OCI-LY7 (cell line): ENCODE measurements around the gene VAC14. TPM values are rescaled to one million over a fixed set of nuclear protein-coding genes. Genes with fewer than 3 reads are reported as not detected.

ENCODE experiments used
- BruUV-seq: library from RNA; stranded (reverse); fragments of 400-500 nt; replicated peaks from 2 replicates; lab custom pipeline; 2021; lab: Mats Ljungman, UMichigan
- CTCF ChIA-PET: fragments of 300-600 bp; sonication (Branson Sonifier 250); formaldehyde crosslinking; loops from one replicate; lab custom pipeline; 2022; ENCODE audit warnings: antibody characterized with exemption; ENCODE audit not compliant: unreplicated experiment; lab: Charles Lee
- POLR2A ChIA-PET: fragments of 300-600 bp; sonication (Branson Sonifier 250); formaldehyde crosslinking; loops from one replicate; lab custom pipeline; 2022; ENCODE audit warnings: antibody characterized with exemption; lab: Charles Lee
- DNase-seq: peaks from one replicate; pipeline ENCODE4 v3.0.0-alpha.2; 2015; ENCODE audit warnings: low spot score
- H2AFZ ChIP-seq: fragments of 200-600 bp; sonication (generic), shearing (Covaris generic); 2 replicates; pipeline ENCODE4 v1.6.1; 2014; ENCODE audit warnings: mild to moderate bottlenecking, antibody characterized with exemption, low read length, moderate library complexity
- H3K27ac ChIP-seq: fragments of 200-600 bp; sonication (generic); 2 replicates; pipeline ENCODE4 v1.5.1; 2014; ENCODE audit warnings: mixed run types, low read depth, mild to moderate bottlenecking, moderate library complexity, low read length, inconsistent platforms; ENCODE audit not compliant: poor library complexity, severe bottlenecking
- H3K36me3 ChIP-seq: fragments of 200-600 bp; sonication (generic); 2 replicates; pipeline ENCODE4 v1.6.1; 2014; ENCODE audit warnings: mild to moderate bottlenecking, antibody characterized with exemption, low read length, moderate library complexity, mixed read lengths; ENCODE audit not compliant: insufficient read depth
- H3K4me1 ChIP-seq: fragments of 200-600 bp; sonication (generic); 2 replicates; pipeline ENCODE4 v1.5.1; 2014; ENCODE audit warnings: mild to moderate bottlenecking, low read length; ENCODE audit not compliant: insufficient read depth, poor library complexity, severe bottlenecking
- H3K4me2 ChIP-seq: fragments of 200-600 bp; sonication (generic); 2 replicates; pipeline ENCODE4 v1.6.1; 2014; ENCODE audit warnings: mild to moderate bottlenecking, low read length
- H3K4me3 ChIP-seq: fragments of 200-600 bp; sonication (generic); 2 replicates; pipeline ENCODE4 v1.5.1; 2014; ENCODE audit warnings: mild to moderate bottlenecking, low read depth, low read length; ENCODE audit not compliant: poor library complexity, severe bottlenecking
- H3K79me2 ChIP-seq: fragments of 200-600 bp; sonication (generic); 2 replicates; pipeline ENCODE4 v1.6.1; 2016; ENCODE audit warnings: low read depth, mild to moderate bottlenecking, low read length, moderate library complexity, mixed read lengths; ENCODE audit not compliant: insufficient read depth
- H3K9me2 ChIP-seq: fragments of 200-600 bp; sonication (generic); 2 replicates; pipeline ENCODE4 v1.6.1; 2016; ENCODE audit warnings: mild to moderate bottlenecking, low read length, mixed read lengths; ENCODE audit not compliant: insufficient read depth
- H3K9me3 ChIP-seq: fragments of 200-600 bp; sonication (generic); 2 replicates; pipeline ENCODE4 v1.6.1; 2014; ENCODE audit warnings: mild to moderate bottlenecking, mixed run types, low read length, mixed read lengths
- H4K20me1 ChIP-seq: fragments of 200-600 bp; sonication (generic); 2 replicates; pipeline ENCODE4 v1.6.1; 2014; ENCODE audit warnings: mild to moderate bottlenecking, antibody characterized with exemption, low read length, moderate library complexity, mixed read lengths; ENCODE audit not compliant: insufficient read depth
- CTCF ChIP-seq: fragments of 200-600 bp; sonication (generic); conservative IDR thresholded peaks from 2 replicates; pipeline ENCODE4 v1.5.1; 2014; ENCODE audit warnings: mild to moderate bottlenecking, antibody characterized with exemption, low read length, moderate library complexity, mixed read lengths
- EZH2phosphoT487 ChIP-seq: fragments of 200-600 bp; sonication (generic); IDR thresholded peaks from 2 replicates; pipeline ENCODE4 v1.6.1; 2018; ENCODE audit warnings: low read depth, borderline replicate concordance, mild to moderate bottlenecking, mixed run types, antibody characterized with exemption, low read length, moderate library complexity, mixed read lengths
- intact Hi-C: fragments of 100-400 bp; cut with micrococcal nuclease; formaldehyde crosslinking; loops from one replicate; pipeline ENCODE4 v1.10.0; 2022; ENCODE audit not compliant: unreplicated experiment
- total RNA-seq, 2 experiments: library from RNA; depleted of rRNA in 1 of 2; stranded (reverse); fragments of >200 nt in 1 of 2; shearing (Covaris generic) in 1 of 2; gene quantifications; 2 replicates each; pipeline ENCODE4 v1.2.3, GENCODE V29; 2014 to 2022

Gene VAC14
- total RNA-seq, 2 experiments from 2014 or later, result 37.6 to 43.1 TPM

- intact Hi-C loops, result no loop called here
- Histone ChIP-seq H4K20me1 (no peaks in the 10 kb centered on the region), H2AFZ (no peak overlapping the region), H3K79me2 (no peaks in the 10 kb centered on the region), H3K9me3 (no peaks in the 10 kb centered on the region), H3K27ac (no peak overlapping the region), H3K4me3 (no peak overlapping the region), H3K4me2 (no peak overlapping the region), H3K4me1 (no peaks in the 10 kb centered on the region), H3K36me3 (peaks cover 74% of the 10 kb centered on the region), H3K9me2 (no peaks in the 10 kb centered on the region)
- CTCF ChIA-PET, result no interaction called here
- no peak for TF ChIP-seq EZH2phosphoT487
- no peak for TF ChIP-seq CTCF
- BruUV-seq, result no TSS peak
- DNase-seq, result no peak
- POLR2A ChIA-PET, result interaction anchor here (0.6 kb wide), 1 partner anchor 411 kb away, joined by 3 read pairs; no protein-coding TSS in a partner anchor
These were observed 25.6 kb downstream of the VAC14 start for GRCh38 chr16:70775399-70775798.

GRCh38 chr16:70774261-70774660 is 26.7 kb downstream of the VAC14 start:
- Histone ChIP-seq H3K9me2 (no peaks in the 10 kb centered on the region), H3K4me2 (no peak overlapping the region), H4K20me1 (no peaks in the 10 kb centered on the region), H3K4me3 (no peak overlapping the region), H3K27ac (no peak overlapping the region), H3K9me3 (no peaks in the 10 kb centered on the region), H3K4me1 (no peaks in the 10 kb centered on the region), H2AFZ (no peak overlapping the region), H3K36me3 (peaks cover 67% of the 10 kb centered on the region), H3K79me2 (no peaks in the 10 kb centered on the region)
- DNase-seq, result no peak
- POLR2A ChIA-PET, result no interaction called here
- no TSS peak for BruUV-seq
- CTCF ChIA-PET, result no interaction called here
- TF ChIP-seq EZH2phosphoT487 (no peak), CTCF (no peak)
- intact Hi-C loops, result loop anchor here (5.0 kb wide), 2 partner anchors 92 to 122 kb away; no protein-coding TSS in a partner anchor

GRCh38 chr16:70772493-70772892 is 28.5 kb downstream of the VAC14 start:
- Histone ChIP-seq H3K4me1 (no peaks in the 10 kb centered on the region), H3K36me3 (peaks cover 49% of the 10 kb centered on the region), H3K27ac (no peak overlapping the region), H3K9me2 (no peaks in the 10 kb centered on the region), H3K4me2 (no peak overlapping the region), H4K20me1 (no peaks in the 10 kb centered on the region), H3K79me2 (no peaks in the 10 kb centered on the region), H3K9me3 (no peaks in the 10 kb centered on the region), H3K4me3 (no peak overlapping the region), H2AFZ (no peak overlapping the region)
- BruUV-seq, result no TSS peak
- intact Hi-C loops, result loop anchor here (5.0 kb wide), 2 partner anchors 90 to 120 kb away; no protein-coding TSS in a partner anchor
- TF ChIP-seq CTCF (no peak), EZH2phosphoT487 (no peak)
- POLR2A ChIA-PET, result no interaction called here
- DNase-seq, result no peak
- CTCF ChIA-PET, result no interaction called here
